ENCODE measurements around the gene KCNK18.

Gene KCNK18

GRCh38 chr10:117201826-117202225, 4.5 kb downstream of the KCNK18 start:
- CTCF ChIA-PET, result interaction anchor here (3.2 kb wide), 1 partner anchor 15 kb away, joined by 16 read pairs; no protein-coding TSS in a partner anchor
- no peak overlapping the region for H3K27ac ChIP-seq
- DNase-seq (ENCODE audit: low spot score), result no peak
- no peak for TF ChIP-seq CTCF (conservative IDR thresholded peaks at IDR 0.05; ENCODE audit: low read depth)
- POLR2A ChIA-PET (ENCODE audit: low non-redundant PET), result no interaction called here

- ChIA-PET POLR2A (ENCODE audit: low non-redundant PET) (no interaction called here), CTCF (interaction anchor here (0.7 to 1.0 kb wide), 2 partner anchors 11 to 1340 kb away, joined by 3 to 6 read pairs; no protein-coding TSS in a partner anchor)
- DNase-seq (ENCODE audit: low spot score), result no peak
- TF ChIP-seq CTCF (conservative IDR thresholded peaks at IDR 0.05; ENCODE audit: low read depth), result no peak
- no peak overlapping the region for H3K27ac ChIP-seq
Measured at GRCh38 chr10:117204316-117204715, 7.0 kb downstream of the KCNK18 start.

- no peak overlapping the region for H3K27ac ChIP-seq
- POLR2A ChIA-PET (ENCODE audit: low non-redundant PET), result no interaction called here
- no peak for DNase-seq (ENCODE audit: low spot score)
- no peak for TF ChIP-seq CTCF (conservative IDR thresholded peaks at IDR 0.05; ENCODE audit: low read depth)
- CTCF ChIA-PET, result no interaction called here
Measured at GRCh38 chr10:117212176-117212575, 14.9 kb downstream of the KCNK18 start.

GRCh38 chr10:117214401-117214800, 17.1 kb downstream of the KCNK18 start:
- DNase-seq (ENCODE audit: low spot score), result peak; percentile 72

GRCh38 chr10:117215079-117215478, 17.8 kb downstream of the KCNK18 start:
- no peak overlapping the region for H3K27ac ChIP-seq
- TF ChIP-seq CTCF (conservative IDR thresholded peaks at IDR 0.05; ENCODE audit: low read depth), result no peak
- CTCF ChIA-PET, result interaction anchor here (0.6 to 5.0 kb wide), 3 partner anchors 11 to 104 kb away, joined by 3 to 93 read pairs (median 6); no protein-coding TSS in a partner anchor
- no peak for DNase-seq (ENCODE audit: low spot score)
- POLR2A ChIA-PET (ENCODE audit: low non-redundant PET), result no interaction called here

More at GRCh38 chr10:117214401-117214800, 17.1 kb downstream of the KCNK18 start:
- POLR2A ChIA-PET (ENCODE audit: low non-redundant PET), result no interaction called here
- no peak overlapping the region for H3K27ac ChIP-seq
- no peak for TF ChIP-seq CTCF (conservative IDR thresholded peaks at IDR 0.05; ENCODE audit: low read depth)
- CTCF ChIA-PET, result no interaction called here

- TF ChIP-seq CTCF (conservative IDR thresholded peaks at IDR 0.05; ENCODE audit: low read depth), result no peak
- H3K27ac ChIP-seq, result no peak overlapping the region
- no peak for DNase-seq (ENCODE audit: low spot score)
- POLR2A ChIA-PET (ENCODE audit: low non-redundant PET), result no interaction called here
- CTCF ChIA-PET, result interaction anchor here (0.6 to 5.0 kb wide), 48 partner anchors 8 to 1216 kb away, joined by 3 to 93 read pairs (median 5); partner anchors contain the start of gene KCNK18
Measured at GRCh38 chr10:117216028-117216427, 18.7 kb downstream of the KCNK18 start.

Data from RWPE1 (cell line).